Fibroblast of lung (primary cell): ENCODE measurements around the gene SHISA9. TPM values are rescaled to one million over a fixed set of nuclear protein-coding genes. Genes with fewer than 3 reads are reported as not detected.

ENCODE experiments used
- DNase-seq, 2 donors: peaks; one replicate each; pipeline versions ENCODE4 v3.0.0 to v3.0.0-alpha.2; 2010; ENCODE audit warnings: low read depth in 2 of 2
- H2AFZ ChIP-seq: 2 replicates; pipeline ENCODE4 v1.5.1; 2012; ENCODE audit warnings: low read length, control low read depth, inconsistent platforms
- H3K27ac ChIP-seq: 2 replicates; pipeline ENCODE4 v1.5.1; 2011; ENCODE audit warnings: low read length, control low read depth; ENCODE audit not compliant: insufficient read depth
- H3K27me3 ChIP-seq: 2 replicates; pipeline ENCODE4 v1.5.1; 2011; ENCODE audit warnings: mild to moderate bottlenecking, low read length; ENCODE audit not compliant: control insufficient read depth, insufficient read depth
- H3K36me3 ChIP-seq: 2 replicates; pipeline ENCODE4 v1.5.1; 2011; ENCODE audit warnings: low read length; ENCODE audit not compliant: control insufficient read depth, insufficient read depth
- H3K4me1 ChIP-seq: 2 replicates; pipeline ENCODE4 v1.5.1; 2011; ENCODE audit warnings: low read length; ENCODE audit not compliant: control insufficient read depth, insufficient read depth; ENCODE audit errors: extremely low read depth
- H3K4me2 ChIP-seq: 2 replicates; pipeline ENCODE4 v1.5.1; 2011; ENCODE audit warnings: low read length, control low read depth; ENCODE audit not compliant: insufficient read depth; ENCODE audit errors: extremely low read depth
- H3K4me3 ChIP-seq, 4 experiments: fragments of 200-600 bp in 1 of 4; sonication (generic) in 1 of 4; replicated peaks in 1 of 4; 2 replicates each; pipeline ENCODE4 v1.5.1; 2011 to 2016; ENCODE audit warnings: low read length in 4 of 4, low read depth in 3 of 4, mild to moderate bottlenecking in 3 of 4, control low read depth in 2 of 4, inconsistent platforms in 1 of 4, mixed read lengths in 1 of 4; ENCODE audit not compliant: insufficient read depth in 1 of 4; ENCODE audit errors: control extremely low read depth in 1 of 4
- H3K79me2 ChIP-seq: 2 replicates; pipeline ENCODE4 v1.5.1; 2012; ENCODE audit warnings: mild to moderate bottlenecking, low read length, inconsistent platforms; ENCODE audit not compliant: control insufficient read depth, insufficient read depth
- H3K9ac ChIP-seq: 2 replicates; pipeline ENCODE4 v1.5.1; 2011; ENCODE audit warnings: mild to moderate bottlenecking, low read length, control low read depth; ENCODE audit not compliant: insufficient read depth
- H3K9me3 ChIP-seq: 2 replicates; pipeline ENCODE4 v1.5.1; 2012; ENCODE audit warnings: low read depth, low read length; ENCODE audit not compliant: control insufficient read depth, insufficient read depth
- H4K20me1 ChIP-seq: 2 replicates; pipeline ENCODE4 v1.5.1; 2011; ENCODE audit warnings: low read length; ENCODE audit not compliant: control insufficient read depth, insufficient read depth; ENCODE audit errors: extremely low read depth
- EZH2 ChIP-seq: IDR thresholded peaks from 2 replicates; pipeline ENCODE4 v1.5.1; 2012; ENCODE audit warnings: low read length, control low read depth, mild to moderate bottlenecking; ENCODE audit errors: missing control alignments
- polyA plus RNA-seq, 2 donors: library from polyadenylated mRNA; depleted of rRNA in 1 of 2; stranded (reverse) in 1 of 2; unstranded in 1 of 2; fragments of >200 nt; gene quantifications; 2 replicates each; pipeline ENCODE4 v1.2.1, GENCODE V29; 2011 to 2012; ENCODE audit warnings: missing spikeins in 1 of 2
- total RNA-seq: library from RNA; depleted of rRNA; stranded (reverse); fragments of >200 nt; gene quantifications from 2 replicates; pipeline ENCODE4 v1.2.1, GENCODE V29; 2014
- TF ChIP-seq, protein P1 (sequence below), 2 donors: IDR thresholded peaks in 1 of 2; conservative IDR thresholded peaks in 1 of 2; 1 replicate in 1 of 2; 2 replicates in 1 of 2; pipeline ENCODE4 v1.5.1; 2011 to 2012; ENCODE audit warnings: low read length in 2 of 2, control low read depth in 1 of 2, inconsistent platforms in 1 of 2, low read depth in 1 of 2, mild to moderate bottlenecking in 1 of 2

SHISA9 gene
- total and polyA plus RNA-seq, 2 donors (not counting 1 experiment from before 2014, with no cell fraction given), result not detected

DNA sequence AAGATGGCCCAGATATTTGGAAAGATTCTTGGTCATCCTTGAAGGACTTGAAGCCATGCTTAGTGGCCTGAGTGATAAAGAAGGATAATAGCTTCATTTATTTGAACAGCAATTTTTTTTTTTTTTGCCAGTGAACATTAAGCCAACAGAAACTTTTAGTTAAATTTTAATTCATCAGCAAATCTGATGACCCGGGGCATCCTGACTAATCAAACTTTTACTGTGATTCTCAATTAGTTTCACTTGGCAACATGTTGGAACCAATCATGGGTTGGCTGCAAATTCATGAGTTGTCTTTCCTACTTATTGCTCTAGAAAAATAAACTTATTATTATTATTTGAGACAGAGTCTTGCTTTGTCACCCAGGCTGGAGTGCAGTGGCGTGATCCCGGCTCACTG lies 74.4 kb downstream of the SHISA9 start:
- Histone ChIP-seq H3K79me2 (no peaks in the 10 kb centered on the region), H3K27ac (no peak overlapping the region), H3K4me3 (no peak overlapping the region), H3K36me3 (no peaks in the 10 kb centered on the region), H3K27me3 (no peaks in the 10 kb centered on the region), H3K9me3 (no peaks in the 10 kb centered on the region), H4K20me1 (no peaks in the 10 kb centered on the region), H3K9ac (no peak overlapping the region), H2AFZ (no peak overlapping the region), H3K4me1 (no peaks in the 10 kb centered on the region), H3K4me2 (no peak overlapping the region)
- TF ChIP-seq, protein P1, sequence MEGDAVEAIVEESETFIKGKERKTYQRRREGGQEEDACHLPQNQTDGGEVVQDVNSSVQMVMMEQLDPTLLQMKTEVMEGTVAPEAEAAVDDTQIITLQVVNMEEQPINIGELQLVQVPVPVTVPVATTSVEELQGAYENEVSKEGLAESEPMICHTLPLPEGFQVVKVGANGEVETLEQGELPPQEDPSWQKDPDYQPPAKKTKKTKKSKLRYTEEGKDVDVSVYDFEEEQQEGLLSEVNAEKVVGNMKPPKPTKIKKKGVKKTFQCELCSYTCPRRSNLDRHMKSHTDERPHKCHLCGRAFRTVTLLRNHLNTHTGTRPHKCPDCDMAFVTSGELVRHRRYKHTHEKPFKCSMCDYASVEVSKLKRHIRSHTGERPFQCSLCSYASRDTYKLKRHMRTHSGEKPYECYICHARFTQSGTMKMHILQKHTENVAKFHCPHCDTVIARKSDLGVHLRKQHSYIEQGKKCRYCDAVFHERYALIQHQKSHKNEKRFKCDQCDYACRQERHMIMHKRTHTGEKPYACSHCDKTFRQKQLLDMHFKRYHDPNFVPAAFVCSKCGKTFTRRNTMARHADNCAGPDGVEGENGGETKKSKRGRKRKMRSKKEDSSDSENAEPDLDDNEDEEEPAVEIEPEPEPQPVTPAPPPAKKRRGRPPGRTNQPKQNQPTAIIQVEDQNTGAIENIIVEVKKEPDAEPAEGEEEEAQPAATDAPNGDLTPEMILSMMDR (conservative IDR thresholded peaks at IDR 0.05 in 1 of 2, IDR thresholded peaks at IDR 0.05 in 1 of 2; ENCODE audit: low read depth in 1 of 2, low read length in 2 of 2), result no peak
- TF ChIP-seq EZH2, result no peak
- no peak for DNase-seq

DNA sequence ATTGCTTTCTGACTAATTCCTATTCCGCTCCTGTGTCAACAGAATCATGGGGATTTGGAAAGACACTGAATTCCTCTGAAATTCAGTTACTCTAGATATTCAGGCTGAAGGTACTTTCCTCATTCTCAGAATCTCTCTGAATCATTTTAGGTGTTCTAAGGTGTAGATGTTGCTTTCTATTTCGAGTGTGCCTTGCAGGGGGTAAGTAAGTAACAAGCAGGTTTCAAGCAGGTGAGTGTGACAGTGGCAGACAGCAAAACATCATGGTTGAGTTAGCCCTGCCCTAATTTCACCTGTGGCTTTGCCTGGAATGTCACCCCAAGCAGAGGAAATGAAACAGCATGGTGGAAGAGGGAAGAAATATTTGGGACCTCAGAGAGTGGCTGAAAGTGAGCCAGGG lies 75.1 kb downstream of the SHISA9 start:
- no peaks in the 10 kb centered on the region for H3K27me3 ChIP-seq
- no peaks in the 10 kb centered on the region for H3K79me2 ChIP-seq
- H3K4me2 ChIP-seq, result no peak overlapping the region
- no peaks in the 10 kb centered on the region for H3K4me1 ChIP-seq
- H3K4me3 ChIP-seq, result no peak overlapping the region
- no peak for TF ChIP-seq EZH2
- TF ChIP-seq, protein P1 (conservative IDR thresholded peaks at IDR 0.05 in 1 of 2, IDR thresholded peaks at IDR 0.05 in 1 of 2; ENCODE audit: low read depth in 1 of 2, low read length in 2 of 2), result no peak
- H4K20me1 ChIP-seq, result no peaks in the 10 kb centered on the region
- no peaks in the 10 kb centered on the region for H3K9me3 ChIP-seq
- H3K9ac ChIP-seq, result no peak overlapping the region
- H3K27ac ChIP-seq, result no peak overlapping the region
- no peaks in the 10 kb centered on the region for H3K36me3 ChIP-seq
- no peak for DNase-seq
- no peak overlapping the region for H2AFZ ChIP-seq

DNA sequence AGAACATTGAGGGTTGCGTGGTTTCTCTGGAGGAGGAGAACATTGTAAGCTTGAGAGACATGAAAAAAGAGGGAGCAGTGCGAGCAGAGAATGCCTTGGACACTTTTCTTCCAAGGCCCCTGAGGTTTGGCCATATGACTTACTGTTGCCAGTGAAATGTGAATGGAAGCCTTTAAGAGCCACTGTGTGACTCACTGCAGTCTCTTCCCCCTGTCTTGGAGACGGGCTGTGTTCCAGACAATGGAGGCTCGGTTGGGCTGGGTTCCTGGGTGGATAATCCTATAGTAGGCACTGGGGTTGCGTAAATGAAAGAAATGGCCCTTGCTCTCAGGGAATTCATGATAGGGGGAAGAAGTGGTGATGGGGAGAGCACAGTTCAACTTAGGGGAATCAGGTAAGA lies 75.5 kb downstream of the SHISA9 start:
- H3K9ac ChIP-seq, result no peak overlapping the region
- no peaks in the 10 kb centered on the region for H3K36me3 ChIP-seq
- no peaks in the 10 kb centered on the region for H4K20me1 ChIP-seq
- DNase-seq, result no peak
- no peak overlapping the region for H3K4me2 ChIP-seq
- H2AFZ ChIP-seq, result no peak overlapping the region
- no peak overlapping the region for H3K4me3 ChIP-seq
- TF ChIP-seq EZH2, result no peak
- TF ChIP-seq, protein P1 (conservative IDR thresholded peaks at IDR 0.05 in 1 of 2, IDR thresholded peaks at IDR 0.05 in 1 of 2; ENCODE audit: low read depth in 1 of 2, low read length in 2 of 2), result no peak
- no peaks in the 10 kb centered on the region for H3K27me3 ChIP-seq
- no peaks in the 10 kb centered on the region for H3K9me3 ChIP-seq
- H3K4me1 ChIP-seq, result no peaks in the 10 kb centered on the region
- no peaks in the 10 kb centered on the region for H3K79me2 ChIP-seq
- no peak overlapping the region for H3K27ac ChIP-seq
